ENCODE measurements around the gene METTL3.

- TF ChIP-seq CTCF (IDR thresholded peaks at IDR 0.05) (no peak), EP300 (IDR thresholded peaks at IDR 0.05) (no peak), POLR2AphosphoS5 (IDR thresholded peaks at IDR 0.05) (no peak)
Measured at GRCh38 chr14:21543963-21544362, 32.8 kb upstream of the METTL3 start.
